Keratinocyte (primary cell): Measurements from ENCODE around the gene ERFE.

Source experiments
- CTCF ChIP-seq, 3 experiments: IDR thresholded peaks in 1 of 3; conservative IDR thresholded peaks in 1 of 3; optimal IDR thresholded peaks in 1 of 3; 2 replicates in 2 of 3; 3 replicates in 1 of 3; pipeline versions ENCODE3 to v1.5.1; 2011; ENCODE audit warnings: low read length in 3 of 3, mild to moderate bottlenecking in 3 of 3, moderate library complexity in 2 of 3, control low read depth in 1 of 3, inconsistent platforms in 1 of 3; ENCODE audit not compliant: insufficient read depth in 2 of 3; ENCODE audit errors: extremely low read depth in 1 of 3
- EZH2 ChIP-seq: IDR thresholded peaks from one replicate; pipeline ENCODE4 v1.6.1; 2012; ENCODE audit warnings: inconsistent platforms, mild to moderate bottlenecking, low read length, moderate library complexity

GRCh38 chr2:238183821-238184220, 25.1 kb downstream of the ERFE start:
- TF ChIP-seq CTCF (optimal IDR thresholded peaks at IDR 0.05 in 1 of 3, IDR thresholded peaks at IDR 0.05 in 1 of 3, conservative IDR thresholded peaks at IDR 0.05 in 1 of 3; ENCODE audit: extremely low read depth in 1 of 3, insufficient read depth in 2 of 3, low read length in 3 of 3) (no peak), EZH2 (no peak)
